ENCODE data around the gene KCNN3.
"Not testable (repeated sequence)": the region's sequence is repeated elsewhere in the genome, so short reads cannot be mapped to it uniquely, and the experiment has no call there.

DNA sequence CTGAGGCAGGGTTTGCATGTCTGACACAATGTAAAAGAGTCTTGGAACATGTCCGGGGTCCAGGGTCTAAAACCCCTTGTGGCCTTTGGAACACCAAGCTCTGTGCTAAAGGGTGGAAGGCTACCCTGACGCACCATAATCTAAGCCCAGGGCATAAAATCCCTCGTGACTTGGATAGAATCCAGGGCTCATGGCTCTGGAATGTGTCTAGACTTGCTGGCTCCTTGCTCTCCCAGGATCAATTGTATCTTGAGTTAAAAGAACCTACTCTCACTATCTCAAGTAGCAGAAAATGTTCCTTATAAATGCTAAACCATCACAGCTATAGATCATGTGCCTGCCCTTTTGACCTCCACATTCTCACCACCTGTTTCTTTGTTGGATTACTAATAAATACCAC is 38.0 kb upstream of the KCNN3 start:
- not testable (repeated sequence) for TF ChIP-seq CTCF (conservative IDR thresholded peaks at IDR 0.05; ENCODE audit: low read depth, low read length); EZH2 (IDR thresholded peaks at IDR 0.05; ENCODE audit: borderline replicate concordance, low read depth, low read length, poor library complexity, severe bottlenecking)
